ENCODE data around the gene SEMA5B.

The SEMA5B gene, protein sequence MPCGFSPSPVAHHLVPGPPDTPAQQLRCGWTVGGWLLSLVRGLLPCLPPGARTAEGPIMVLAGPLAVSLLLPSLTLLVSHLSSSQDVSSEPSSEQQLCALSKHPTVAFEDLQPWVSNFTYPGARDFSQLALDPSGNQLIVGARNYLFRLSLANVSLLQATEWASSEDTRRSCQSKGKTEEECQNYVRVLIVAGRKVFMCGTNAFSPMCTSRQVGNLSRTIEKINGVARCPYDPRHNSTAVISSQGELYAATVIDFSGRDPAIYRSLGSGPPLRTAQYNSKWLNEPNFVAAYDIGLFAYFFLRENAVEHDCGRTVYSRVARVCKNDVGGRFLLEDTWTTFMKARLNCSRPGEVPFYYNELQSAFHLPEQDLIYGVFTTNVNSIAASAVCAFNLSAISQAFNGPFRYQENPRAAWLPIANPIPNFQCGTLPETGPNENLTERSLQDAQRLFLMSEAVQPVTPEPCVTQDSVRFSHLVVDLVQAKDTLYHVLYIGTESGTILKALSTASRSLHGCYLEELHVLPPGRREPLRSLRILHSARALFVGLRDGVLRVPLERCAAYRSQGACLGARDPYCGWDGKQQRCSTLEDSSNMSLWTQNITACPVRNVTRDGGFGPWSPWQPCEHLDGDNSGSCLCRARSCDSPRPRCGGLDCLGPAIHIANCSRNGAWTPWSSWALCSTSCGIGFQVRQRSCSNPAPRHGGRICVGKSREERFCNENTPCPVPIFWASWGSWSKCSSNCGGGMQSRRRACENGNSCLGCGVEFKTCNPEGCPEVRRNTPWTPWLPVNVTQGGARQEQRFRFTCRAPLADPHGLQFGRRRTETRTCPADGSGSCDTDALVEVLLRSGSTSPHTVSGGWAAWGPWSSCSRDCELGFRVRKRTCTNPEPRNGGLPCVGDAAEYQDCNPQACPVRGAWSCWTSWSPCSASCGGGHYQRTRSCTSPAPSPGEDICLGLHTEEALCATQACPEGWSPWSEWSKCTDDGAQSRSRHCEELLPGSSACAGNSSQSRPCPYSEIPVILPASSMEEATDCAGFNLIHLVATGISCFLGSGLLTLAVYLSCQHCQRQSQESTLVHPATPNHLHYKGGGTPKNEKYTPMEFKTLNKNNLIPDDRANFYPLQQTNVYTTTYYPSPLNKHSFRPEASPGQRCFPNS

DNA sequence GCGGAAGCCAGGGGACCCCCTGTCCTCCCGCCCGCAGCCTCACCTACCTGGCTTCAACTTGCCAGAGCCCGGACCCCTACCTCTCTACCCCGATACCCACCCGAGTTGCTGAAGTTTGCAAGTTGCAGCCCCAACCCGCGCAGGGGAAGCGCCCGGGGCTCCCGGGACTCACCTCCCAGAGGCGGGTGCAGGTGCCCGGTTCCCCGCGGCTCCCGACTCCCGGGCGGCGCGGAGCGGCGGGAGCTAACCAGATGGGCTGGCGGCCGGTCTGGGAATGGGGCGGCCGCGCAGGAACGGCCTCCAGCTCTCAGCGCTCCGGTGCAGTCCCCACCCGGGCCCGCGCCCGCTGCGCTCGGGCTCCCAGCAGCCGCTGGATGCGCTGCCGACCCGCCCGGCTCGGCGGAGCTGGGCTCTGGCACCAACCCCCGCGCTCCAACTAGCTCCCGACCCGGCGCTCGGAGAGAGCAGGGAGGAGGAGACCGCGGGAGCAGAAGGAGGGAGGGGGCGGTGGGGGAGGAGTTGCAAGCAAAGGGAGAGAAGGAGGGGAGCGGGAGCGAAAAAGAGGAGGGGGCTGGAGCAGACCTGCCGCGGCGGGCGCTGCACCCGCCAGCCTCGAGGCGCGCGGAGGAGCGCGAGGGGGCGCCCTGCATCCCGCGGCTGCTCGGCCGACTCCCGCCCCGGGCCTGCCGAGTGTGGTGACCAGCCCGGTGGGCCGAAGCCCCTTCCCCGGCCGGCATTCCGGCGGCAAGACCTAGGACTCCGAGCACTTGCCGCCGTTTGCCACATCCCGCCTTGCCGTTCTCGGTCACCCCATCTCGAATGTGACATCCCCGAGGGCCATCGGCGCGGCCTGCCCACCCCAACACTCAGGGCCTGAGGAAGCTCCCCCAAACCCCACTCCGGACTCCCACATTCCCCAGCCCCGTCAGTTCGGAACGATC is at the start of gene SEMA5B:
Gene SEMA5B (minus strand): TSS at position 472 of the 941 bp plus-strand sequence. CDS start 66,500 bp downstream, outside the sequence.
- ATAC-seq: peak; percentile 57
- Mint-ChIP-seq H3K4me1 (peaks cover 24% of the 10 kb centered on the region), H3K9me3 (no peaks in the 10 kb centered on the region), H3K4me3 (peak within 1 kb of the TSS; percentile 69 to 76), H3K27ac (peak within 1 kb of the TSS in 1 of 2 donors; percentile 3), H3K27me3 (peaks cover 70% of the 10 kb centered on the region)
- DNase-seq: peak; percentile 27 to 41

DNA sequence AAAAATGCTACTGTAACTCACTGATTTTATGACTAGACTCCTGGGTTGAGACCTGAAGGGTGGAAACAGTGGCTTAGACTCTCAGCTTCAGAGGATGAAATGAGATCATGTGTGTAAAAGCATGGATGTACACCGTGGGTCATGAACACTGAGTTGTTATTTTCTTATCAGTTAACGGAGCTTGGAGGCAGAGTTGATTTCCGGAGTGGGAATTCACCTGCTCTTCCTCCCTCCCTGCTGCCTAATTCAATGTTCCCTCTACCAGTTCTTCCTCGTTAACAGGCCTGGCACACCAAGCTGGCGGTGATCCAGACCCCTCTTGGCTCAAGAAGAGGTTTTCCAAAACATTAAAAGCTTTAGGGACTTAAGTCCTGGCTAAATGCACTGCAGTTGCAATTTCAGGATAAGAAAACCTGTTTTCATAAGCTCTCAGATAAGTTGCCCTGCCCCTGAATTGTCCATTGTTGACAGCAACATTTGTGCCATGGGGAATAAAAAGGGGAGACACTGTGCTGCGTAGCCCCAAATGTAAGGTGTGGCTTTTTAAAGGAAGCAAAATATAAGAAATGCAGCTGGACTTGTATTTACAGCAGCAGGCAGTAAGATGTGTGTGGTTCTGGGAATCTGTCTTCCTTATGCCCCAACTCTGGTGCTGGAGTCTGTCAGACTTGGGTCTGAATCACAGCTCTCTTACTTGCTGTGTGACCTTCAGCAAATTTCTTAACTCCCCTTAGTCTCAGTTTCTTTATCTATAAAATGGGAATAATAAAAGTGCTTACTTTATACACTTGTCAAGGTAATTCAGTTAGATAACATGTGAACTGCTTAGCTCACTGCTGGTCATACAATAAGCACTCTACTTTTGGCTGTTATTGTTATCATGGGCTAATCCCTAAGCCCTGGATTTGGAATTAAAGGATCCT is 49.2 kb upstream of the SEMA5B start:
- H3K27ac Mint-ChIP-seq: no peak overlapping the region

DNA sequence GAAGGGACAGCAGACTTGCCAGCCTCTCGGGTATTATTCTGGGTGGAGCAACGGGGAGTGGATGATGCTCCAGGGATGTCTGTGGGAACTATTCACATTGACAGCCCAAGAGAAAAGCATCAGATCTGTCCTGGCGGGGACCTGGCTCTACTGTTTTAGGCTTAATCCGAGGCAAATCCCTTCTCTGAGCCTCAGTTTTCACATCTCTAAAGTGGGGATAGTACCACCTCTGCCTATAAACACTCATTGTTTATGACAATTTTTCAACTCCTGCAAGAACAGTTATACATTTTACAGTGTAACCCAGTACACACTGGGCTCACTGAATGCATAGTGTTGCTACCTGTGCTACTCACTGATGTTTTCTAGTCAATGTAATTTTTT is 48.5 kb upstream of the SEMA5B start:
- no peaks in the 10 kb centered on the region for H3K27me3 Mint-ChIP-seq
- H3K4me3 Mint-ChIP-seq: no peak overlapping the region
- ATAC-seq (no peak), DNase-seq (no peak)
- no peaks in the 10 kb centered on the region for H3K9me3 Mint-ChIP-seq
- no peak overlapping the region for H3K27ac Mint-ChIP-seq
- peaks cover 34% of the 10 kb centered on the region for H3K4me1 Mint-ChIP-seq

More for the DNA sequence above, 49.2 kb upstream of the SEMA5B start:
- Mint-ChIP-seq H3K27me3 (no peaks in the 10 kb centered on the region), H3K4me3 (no peak overlapping the region), H3K9me3 (no peaks in the 10 kb centered on the region), H3K4me1 (peaks cover 33% of the 10 kb centered on the region)
- ATAC-seq (peak; percentile 37), DNase-seq (no peak)

DNA sequence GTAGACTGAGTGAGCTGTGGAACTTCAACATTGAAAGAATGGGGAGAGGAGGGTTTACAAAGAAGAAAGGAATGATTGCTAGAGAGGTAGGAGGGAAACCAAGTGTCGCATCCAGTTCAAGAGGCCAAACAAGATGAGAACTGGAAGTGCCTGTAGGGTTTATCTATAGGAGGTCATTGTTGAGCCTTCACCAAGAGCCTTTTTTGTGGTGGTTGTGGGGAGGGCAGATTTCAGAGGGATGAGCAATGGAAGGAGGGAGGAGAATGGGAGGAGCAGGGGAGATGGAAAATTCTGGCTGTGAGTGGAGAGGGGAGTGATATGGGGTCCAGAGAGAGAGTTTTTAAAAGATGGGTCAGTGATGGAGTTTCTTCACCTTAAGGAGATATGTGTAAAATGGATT is 47.8 kb upstream of the SEMA5B start:
- H3K27ac Mint-ChIP-seq: no peak overlapping the region
- no peaks in the 10 kb centered on the region for H3K27me3 Mint-ChIP-seq
- no peak for ATAC-seq
- H3K9me3 Mint-ChIP-seq: no peaks in the 10 kb centered on the region
- H3K4me1 Mint-ChIP-seq: peaks cover 34% of the 10 kb centered on the region
- DNase-seq: no peak
- H3K4me3 Mint-ChIP-seq: no peak overlapping the region

DNA sequence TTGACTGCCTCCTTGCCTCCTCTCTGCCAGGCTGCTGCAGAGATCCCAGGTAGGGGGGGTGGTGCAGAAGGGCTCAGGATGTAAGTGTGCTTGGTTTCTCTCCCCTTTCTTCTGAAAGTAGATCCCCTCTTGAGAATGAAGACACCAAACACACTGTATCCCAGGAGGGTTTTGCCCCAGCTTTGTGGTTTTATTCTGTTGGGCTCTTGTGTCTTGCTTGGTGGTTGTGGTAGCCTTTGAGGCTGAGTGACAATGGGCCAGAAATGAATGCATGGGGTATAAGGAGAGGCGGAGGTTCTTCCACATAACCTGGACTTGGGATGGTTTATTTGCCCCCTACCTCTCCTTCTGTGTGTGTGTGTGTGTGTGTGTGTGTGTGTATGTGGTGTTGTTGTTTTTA is 45.0 kb upstream of the SEMA5B start:
- DNase-seq: no peak
- Mint-ChIP-seq H3K27me3 (no peaks in the 10 kb centered on the region), H3K9me3 (no peaks in the 10 kb centered on the region), H3K4me1 (peaks cover 51% of the 10 kb centered on the region), H3K27ac (no peak overlapping the region), H3K4me3 (no peak overlapping the region)
- ATAC-seq: no peak

DNA sequence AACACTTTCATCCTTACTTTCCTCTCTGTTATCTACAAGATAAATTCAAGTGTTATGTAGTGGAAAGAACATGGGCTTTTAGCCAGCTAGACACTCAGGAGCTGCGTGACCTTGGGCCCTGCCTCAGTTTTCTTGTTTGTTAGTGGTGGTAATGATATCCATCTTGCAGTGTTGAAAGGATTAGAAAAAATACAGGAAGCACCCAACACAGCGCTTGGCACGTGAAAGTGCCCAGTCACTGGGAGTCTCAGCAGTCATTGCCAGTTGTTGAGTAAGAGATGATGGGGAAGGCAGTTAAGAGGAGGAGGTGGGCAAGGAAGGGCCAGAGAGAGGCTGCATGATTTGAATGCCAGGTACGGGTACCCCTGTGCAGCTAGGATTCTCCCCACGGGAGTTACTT is 44.6 kb upstream of the SEMA5B start:
- ATAC-seq (no peak), DNase-seq (no peak)
- H3K27me3 Mint-ChIP-seq: no peaks in the 10 kb centered on the region
- no peak overlapping the region for H3K4me3 Mint-ChIP-seq
- peaks cover 52% of the 10 kb centered on the region for H3K4me1 Mint-ChIP-seq
- H3K9me3 Mint-ChIP-seq: no peaks in the 10 kb centered on the region
- H3K27ac Mint-ChIP-seq: no peak overlapping the region

DNA sequence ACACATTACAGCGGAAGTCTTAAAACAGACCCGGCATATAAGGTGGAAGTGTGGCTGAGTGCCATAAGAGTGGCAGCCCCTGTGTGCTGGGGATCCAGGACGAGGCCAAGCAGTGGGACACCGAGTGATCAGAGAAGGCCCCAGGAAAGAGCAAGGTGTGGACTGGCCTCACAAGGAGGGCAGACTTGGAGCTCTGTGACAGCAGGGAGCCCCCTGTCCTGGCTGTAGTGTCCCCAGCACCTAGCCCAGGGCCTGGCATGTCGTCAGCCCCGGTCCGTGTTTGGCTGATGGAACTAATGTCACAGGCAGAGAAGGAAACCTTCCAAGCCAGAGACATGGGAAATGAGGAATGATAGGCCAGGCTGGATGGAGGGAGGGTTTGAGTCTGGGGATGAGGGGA is 44.0 kb upstream of the SEMA5B start:
- Mint-ChIP-seq H3K4me1 (peaks cover 57% of the 10 kb centered on the region), H3K9me3 (no peaks in the 10 kb centered on the region), H3K27ac (peak overlapping the region in 1 of 2 donors; percentile 49), H3K4me3 (no peak overlapping the region), H3K27me3 (no peaks in the 10 kb centered on the region)
- ATAC-seq: no peak
- DNase-seq: no peak

DNA sequence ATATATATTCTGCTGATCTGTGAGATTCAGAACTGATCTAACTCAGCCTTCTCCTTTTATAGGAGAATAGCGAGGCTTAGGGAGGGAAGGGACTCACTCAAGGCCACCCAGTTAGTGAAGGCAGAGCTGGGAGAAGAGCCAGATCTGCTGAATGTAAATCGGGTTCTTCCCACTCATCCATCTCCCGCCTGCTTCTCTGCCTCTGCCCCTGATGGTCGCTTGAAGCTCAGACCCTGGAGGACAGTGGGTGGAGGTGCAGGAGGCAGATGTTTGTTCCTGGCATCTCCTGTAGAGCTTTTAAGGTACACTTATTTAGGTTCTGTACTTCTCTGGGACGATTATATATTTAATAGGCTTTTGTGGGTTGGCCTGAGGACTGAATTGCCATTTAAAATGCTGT is 43.6 kb upstream of the SEMA5B start:
- no peak overlapping the region for H3K27ac Mint-ChIP-seq
- peaks cover 55% of the 10 kb centered on the region for H3K4me1 Mint-ChIP-seq
- H3K4me3 Mint-ChIP-seq: no peak overlapping the region
- H3K9me3 Mint-ChIP-seq: no peaks in the 10 kb centered on the region
- DNase-seq (no peak), ATAC-seq (no peak)
- H3K27me3 Mint-ChIP-seq: no peaks in the 10 kb centered on the region

DNA sequence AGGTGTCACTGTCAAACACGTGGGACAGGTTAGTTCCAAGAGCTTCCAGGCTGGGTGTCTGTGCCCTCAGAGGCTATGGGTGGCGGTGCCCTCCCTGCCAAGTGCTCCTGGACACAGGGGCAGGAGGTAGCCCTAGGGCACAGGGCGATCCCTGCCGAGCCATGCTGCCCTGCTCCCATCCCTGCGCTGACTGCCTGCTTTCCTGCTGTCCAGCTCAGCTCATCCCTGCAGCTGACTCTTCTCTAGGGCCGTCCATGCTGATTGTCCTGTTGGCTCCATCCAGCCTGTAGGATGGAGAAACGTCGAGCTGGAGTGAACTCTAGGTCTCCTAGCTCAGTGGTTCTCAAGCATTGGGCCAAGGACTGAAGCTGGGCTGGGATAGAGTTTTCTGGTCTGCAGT is 42.9 kb upstream of the SEMA5B start:
- H3K9me3 Mint-ChIP-seq: no peaks in the 10 kb centered on the region
- peaks cover 54% of the 10 kb centered on the region for H3K4me1 Mint-ChIP-seq
- no peaks in the 10 kb centered on the region for H3K27me3 Mint-ChIP-seq
- H3K4me3 Mint-ChIP-seq: no peak overlapping the region
- DNase-seq: no peak
- H3K27ac Mint-ChIP-seq: no peak overlapping the region
- ATAC-seq: no peak

DNA sequence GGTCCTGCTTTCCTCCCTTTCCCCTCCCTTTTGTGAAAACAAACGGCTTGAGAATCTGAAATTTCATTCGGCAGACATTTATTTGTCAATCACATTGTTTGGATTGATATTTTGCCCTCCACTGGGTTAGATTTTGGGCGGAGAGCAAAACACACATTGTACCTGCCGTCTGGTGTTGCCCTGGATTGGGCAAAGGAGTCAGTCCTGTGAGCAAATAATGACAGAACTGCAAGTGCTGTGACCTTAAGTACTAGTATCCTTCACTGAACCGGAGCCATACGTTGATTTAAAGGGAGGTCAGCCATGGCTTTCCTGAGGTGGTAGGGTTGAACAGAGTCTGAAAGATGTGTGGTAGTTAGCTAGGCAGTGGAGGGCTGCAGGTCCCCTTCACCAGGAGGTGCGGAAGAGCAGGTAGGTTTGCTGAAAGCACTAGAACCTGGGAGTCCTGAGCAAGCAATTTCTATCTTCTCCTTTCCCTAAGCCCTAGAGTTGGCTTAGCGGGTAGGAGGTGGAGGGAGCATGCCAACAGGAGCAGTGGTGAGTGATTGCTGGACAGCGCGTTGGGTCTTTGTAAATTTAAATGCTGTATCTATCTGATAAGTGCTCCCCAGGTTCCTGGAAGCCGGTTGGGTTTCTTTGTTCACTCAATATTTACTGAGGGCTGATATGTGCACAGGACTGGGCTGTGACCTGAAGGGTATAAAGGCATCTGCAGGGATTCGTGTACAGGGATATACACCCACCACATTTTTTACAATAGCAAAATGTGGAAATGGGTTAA is 41.2 kb upstream of the SEMA5B start:
- no peaks in the 10 kb centered on the region for H3K9me3 Mint-ChIP-seq
- H3K4me1 Mint-ChIP-seq: peaks cover 63% of the 10 kb centered on the region
- ATAC-seq (no peak), DNase-seq (no peak)
- H3K27me3 Mint-ChIP-seq: no peaks in the 10 kb centered on the region
- peak overlapping the region in 1 of 2 donors; percentile 48 for H3K27ac Mint-ChIP-seq
- H3K4me3 Mint-ChIP-seq: peak overlapping the region; percentile 81 to 92

DNA sequence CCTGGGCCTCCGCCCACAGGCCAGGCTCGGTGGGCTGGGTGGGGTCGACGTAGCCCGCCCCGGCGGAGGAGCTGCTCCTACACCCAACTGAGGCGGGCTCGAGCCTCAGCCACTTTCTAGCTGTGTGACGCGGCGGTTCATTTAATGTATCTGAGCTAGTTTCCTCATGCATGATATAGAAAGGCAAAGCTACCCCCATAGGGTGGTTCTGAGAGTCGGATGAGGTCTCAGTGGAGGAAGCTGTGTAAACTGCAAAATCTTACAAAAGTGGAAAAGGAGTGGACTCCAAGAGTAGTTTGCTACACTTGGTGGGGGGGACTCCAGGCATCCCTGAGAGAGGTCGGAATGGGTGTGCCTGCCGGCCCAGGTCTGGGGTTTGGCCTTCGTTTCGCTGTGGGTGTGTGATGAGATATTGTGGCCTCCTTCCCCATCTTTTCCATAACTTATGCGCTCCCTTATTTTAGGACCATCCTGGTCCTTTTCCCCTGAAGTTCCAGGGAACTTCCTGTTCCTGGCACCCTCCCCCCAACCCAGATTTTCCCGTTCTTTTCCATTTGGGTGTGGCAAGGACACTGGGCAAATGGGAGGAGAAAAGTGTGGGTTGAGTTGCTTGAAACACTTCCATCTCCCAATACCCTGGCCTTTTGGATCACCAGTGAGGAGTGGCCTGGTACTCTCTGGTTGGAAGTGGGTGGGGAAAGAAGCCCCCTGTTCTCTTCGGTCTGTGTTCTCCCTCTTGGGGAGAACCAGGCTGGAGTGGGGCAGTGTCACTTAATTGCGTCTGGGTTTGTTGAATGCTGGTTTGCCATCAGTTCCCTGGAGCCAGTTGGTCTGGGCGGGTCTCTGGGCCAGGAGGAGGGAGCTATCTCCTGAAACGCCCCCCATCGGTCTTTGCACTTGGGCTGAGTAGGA is 40.4 kb upstream of the SEMA5B start:
- H3K9me3 Mint-ChIP-seq: no peaks in the 10 kb centered on the region
- H3K4me3 Mint-ChIP-seq: peak overlapping the region; percentile 81 to 92
- peaks cover 63% of the 10 kb centered on the region for H3K4me1 Mint-ChIP-seq
- peak overlapping the region; percentile 63 to 79 for H3K27ac Mint-ChIP-seq
- DNase-seq (no peak), ATAC-seq (peak; percentile 61)
- no peaks in the 10 kb centered on the region for H3K27me3 Mint-ChIP-seq

DNA sequence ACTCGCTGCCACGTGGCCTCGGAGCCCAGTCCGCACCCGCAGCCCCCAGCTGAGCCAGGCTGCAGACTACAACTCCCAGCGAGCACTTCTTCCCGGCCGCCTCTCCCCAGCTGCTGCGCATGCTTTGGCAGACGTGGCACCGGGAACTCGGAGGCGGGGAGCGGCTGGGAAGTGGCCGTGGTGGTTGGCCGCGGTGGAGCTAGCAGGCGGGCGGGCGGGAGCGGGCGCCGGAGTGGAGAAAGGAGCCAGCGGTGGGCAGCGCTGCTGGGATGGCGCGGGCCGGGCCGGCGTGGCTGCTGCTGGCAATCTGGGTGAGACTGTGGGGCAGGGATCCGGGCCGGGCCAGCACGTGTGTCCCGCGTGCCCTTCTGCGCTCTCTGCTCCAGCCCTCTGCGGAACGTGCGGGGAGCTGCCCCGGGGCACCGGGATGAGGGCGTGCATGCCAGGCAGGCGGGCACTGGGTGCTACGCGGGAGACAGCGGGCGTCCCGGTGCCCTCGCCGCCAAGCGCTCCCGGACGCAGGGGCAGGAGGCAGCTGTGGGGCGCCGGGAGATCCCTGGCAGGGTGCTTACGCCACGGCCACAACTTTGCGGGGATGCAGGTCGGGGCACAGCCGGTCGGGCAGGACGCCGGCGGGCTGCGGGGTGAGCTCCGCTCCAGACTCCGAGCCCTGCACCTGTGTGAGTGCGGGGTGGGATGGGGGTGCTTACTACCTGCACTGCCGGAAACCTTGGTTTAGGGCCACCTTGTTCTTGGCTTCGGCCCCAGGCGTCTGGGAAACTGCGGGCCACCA is 39.5 kb upstream of the SEMA5B start, which contains the start of gene PDIA5:
Gene PDIA5 (plus strand): TSS at position 130 of the 793 bp plus-strand sequence. CDS start 140 bp downstream, at position 270.
- DNase-seq: peak; percentile 50 to 65
- Mint-ChIP-seq H3K9me3 (no peaks in the 10 kb centered on the region), H3K27me3 (no peaks in the 10 kb centered on the region), H3K4me3 (peak within 1 kb of the TSS; percentile 81 to 92), H3K4me1 (peaks cover 54% of the 10 kb centered on the region), H3K27ac (peak within 1 kb of the TSS; percentile 63 to 79)
- peak; percentile 79 for ATAC-seq

Measured in stimulated activated naive CD8-positive, alpha-beta T cell treated with anti-CD3 and anti-CD28 coated beads, Interleukin-15, amount 100 ng/mL, for 72 hours (primary cell).